ENCODE data around the gene ZBED4. TPM values are rescaled to one million over a fixed set of nuclear protein-coding genes. Genes with fewer than 3 reads are reported as not detected.
A peak's percentile ranks its signal among the peaks of the same experiment; 100 is the strongest.

The ZBED4 gene
- total and polyA plus RNA-seq, 2 of the 13 experiments (the other 11 are each of a cell fraction or from before 2014, with no cell fraction given) = 5.4 to 9.6 TPM

GRCh38 chr22:49917974-49918910 lies 64.6 kb downstream of the ZBED4 start, which contains the start of the genes ALG12 and CRELD2 (continued):
- TF ChIP-seq GATA4 (IDR thresholded peaks at IDR 0.05; ENCODE audit: borderline replicate concordance, low read depth) (0 out of 2 replicates have a peak, but pooled peaks have one; percentile 3), JUN (CRISPR knock-in tag; IDR thresholded peaks at IDR 0.05) (0 out of 2 replicates have a peak, but pooled peaks have one; percentile 23), ZNF296 (CRISPR knock-in tag; conservative IDR thresholded peaks at IDR 0.05) (no peak), FOXP4 (CRISPR knock-in tag; IDR thresholded peaks at IDR 0.05) (no peak), ZHX2 (IDR thresholded peaks at IDR 0.05; ENCODE audit: low read depth) (peak; percentile 93), ZHX2 (CRISPR knock-in tag; IDR thresholded peaks at IDR 0.05; ENCODE audit: borderline replicate concordance) (no peak), CBX1 (IDR thresholded peaks at IDR 0.05; ENCODE audit: low read depth) (no peak), IKZF1 (IDR thresholded peaks at IDR 0.05) (no peak), THAP7 (CRISPR knock-in tag; IDR thresholded peaks at IDR 0.05) (no peak), ZNF256 (CRISPR knock-in tag; conservative IDR thresholded peaks at IDR 0.05) (no peak), ATF7 (IDR thresholded peaks at IDR 0.05) (no peak), ATF7 (CRISPR knock-in tag; IDR thresholded peaks at IDR 0.05) (no peak), ZNF326 (CRISPR knock-in tag; IDR thresholded peaks at IDR 0.05; ENCODE audit: borderline replicate concordance) (no peak), CHCHD3 (CRISPR knock-in tag; IDR thresholded peaks at IDR 0.05) (no peak), FOXK2 (IDR thresholded peaks at IDR 0.05) (no peak), ZEB1 (IDR thresholded peaks at IDR 0.05; ENCODE audit: insufficient replicate concordance, low read depth) (peak; percentile 97), ZNF292 (CRISPR knock-in tag; IDR thresholded peaks at IDR 0.05; ENCODE audit: borderline replicate concordance, low read depth) (no peak), HNRNPUL1 (IDR thresholded peaks at IDR 0.05; ENCODE audit: low read depth, low read length) (no peak), SRSF9 (IDR thresholded peaks at IDR 0.05; ENCODE audit: borderline replicate concordance, insufficient read depth, low read depth, low read length, poor library complexity, severe bottlenecking) (no peak), SIN3A (IDR thresholded peaks at IDR 0.05; ENCODE audit: borderline replicate concordance, low read depth, low read length) (0 out of 2 replicates have a peak, but pooled peaks have one; percentile 20), ZNF747 (CRISPR knock-in tag; IDR thresholded peaks at IDR 0.05; ENCODE audit: borderline replicate concordance) (no peak), RFX1 (IDR thresholded peaks at IDR 0.05) (no peak)

All from HepG2 (cell line).